ENCODE measurements around the gene HSPA12B.

GRCh38 chr20:3728876-3729275, 3.6 kb upstream of the HSPA12B start:
- TF ChIP-seq CTCF (IDR thresholded peaks at IDR 0.05) (no peak), POLR2AphosphoS5 (IDR thresholded peaks at IDR 0.05; ENCODE audit: insufficient read depth in 1 of 2, low read depth in 1 of 2) (no peak), POLR2A (IDR thresholded peaks at IDR 0.05) (no peak)

All from vagina (tissue), 2 donors.